Vagina (tissue), 2 donors: ENCODE measurements around the gene DMRTA1.

Experiments
- POLR2A ChIP-seq, 2 donors: fragments of 450-650 bp; IDR thresholded peaks; one replicate each; pipeline ENCODE4 v1.6.1; 2017; ENCODE audit warnings: antibody characterized with exemption in 2 of 2, mild to moderate bottlenecking in 2 of 2, moderate library complexity in 2 of 2
- POLR2AphosphoS5 ChIP-seq, 2 donors: sonication (generic); formaldehyde crosslinking; IDR thresholded peaks; one replicate each; pipeline ENCODE4 v1.9.0; 2017; ENCODE audit warnings: antibody characterized with exemption in 2 of 2, mild to moderate bottlenecking in 2 of 2, low read depth in 1 of 2; ENCODE audit not compliant: insufficient read depth in 1 of 2
- TF ChIP-seq, protein P1 (sequence below), 3 experiments: fragments of 450-650 bp in 2 of 3; fragments of 200-600 bp in 1 of 3; sonication (generic) in 1 of 3; IDR thresholded peaks; one replicate each; pipeline ENCODE4 v1.5.1; 2017 to 2019; ENCODE audit warnings: antibody characterized with exemption in 3 of 3, mild to moderate bottlenecking in 2 of 3, moderate library complexity in 2 of 3

DNA sequence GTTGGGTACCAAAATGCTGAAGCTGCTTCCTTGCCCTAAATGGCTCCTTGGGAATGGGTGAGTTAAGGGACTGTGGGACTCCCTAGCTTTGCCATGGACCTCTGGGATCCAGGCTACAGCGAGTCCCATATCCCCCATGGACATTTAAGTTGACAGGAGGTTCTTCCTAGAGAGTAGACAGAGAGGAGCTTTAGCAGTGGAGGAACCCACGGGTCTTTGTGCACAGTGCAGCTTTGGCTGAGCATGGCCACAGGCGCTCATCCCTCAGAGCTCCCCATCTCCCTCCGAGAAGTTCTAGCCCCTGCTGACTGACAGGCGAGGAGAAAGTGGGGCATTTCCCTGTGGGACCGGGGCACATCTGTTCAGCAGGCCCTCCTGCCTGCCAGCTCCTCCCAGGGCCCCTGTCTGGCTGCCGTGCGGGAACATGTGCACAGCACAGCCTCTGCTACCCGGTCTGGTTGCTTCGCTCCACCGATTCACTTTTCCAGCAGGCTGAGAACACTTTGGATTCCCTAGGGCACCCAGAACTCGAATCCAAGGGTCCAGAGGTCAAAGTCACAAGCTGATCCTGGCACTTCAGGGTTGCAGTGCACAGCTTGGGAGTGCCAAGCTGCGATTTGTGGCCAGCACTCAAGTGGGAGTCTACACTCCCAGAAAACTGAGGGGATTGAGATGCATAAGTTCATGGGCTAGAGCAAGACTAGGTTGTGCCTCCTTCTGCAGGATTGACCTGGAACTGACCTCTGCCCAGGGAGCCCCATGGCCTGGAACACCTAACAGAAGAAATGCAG lies 40.6 kb upstream of the DMRTA1 start:
- TF ChIP-seq POLR2A (IDR thresholded peaks at IDR 0.05) (no peak), POLR2AphosphoS5 (IDR thresholded peaks at IDR 0.05; ENCODE audit: insufficient read depth in 1 of 2, low read depth in 1 of 2) (no peak)
- TF ChIP-seq, protein P1, sequence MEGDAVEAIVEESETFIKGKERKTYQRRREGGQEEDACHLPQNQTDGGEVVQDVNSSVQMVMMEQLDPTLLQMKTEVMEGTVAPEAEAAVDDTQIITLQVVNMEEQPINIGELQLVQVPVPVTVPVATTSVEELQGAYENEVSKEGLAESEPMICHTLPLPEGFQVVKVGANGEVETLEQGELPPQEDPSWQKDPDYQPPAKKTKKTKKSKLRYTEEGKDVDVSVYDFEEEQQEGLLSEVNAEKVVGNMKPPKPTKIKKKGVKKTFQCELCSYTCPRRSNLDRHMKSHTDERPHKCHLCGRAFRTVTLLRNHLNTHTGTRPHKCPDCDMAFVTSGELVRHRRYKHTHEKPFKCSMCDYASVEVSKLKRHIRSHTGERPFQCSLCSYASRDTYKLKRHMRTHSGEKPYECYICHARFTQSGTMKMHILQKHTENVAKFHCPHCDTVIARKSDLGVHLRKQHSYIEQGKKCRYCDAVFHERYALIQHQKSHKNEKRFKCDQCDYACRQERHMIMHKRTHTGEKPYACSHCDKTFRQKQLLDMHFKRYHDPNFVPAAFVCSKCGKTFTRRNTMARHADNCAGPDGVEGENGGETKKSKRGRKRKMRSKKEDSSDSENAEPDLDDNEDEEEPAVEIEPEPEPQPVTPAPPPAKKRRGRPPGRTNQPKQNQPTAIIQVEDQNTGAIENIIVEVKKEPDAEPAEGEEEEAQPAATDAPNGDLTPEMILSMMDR (IDR thresholded peaks at IDR 0.05) = no peak
